ENCODE results near the gene CDC45.

DNA sequence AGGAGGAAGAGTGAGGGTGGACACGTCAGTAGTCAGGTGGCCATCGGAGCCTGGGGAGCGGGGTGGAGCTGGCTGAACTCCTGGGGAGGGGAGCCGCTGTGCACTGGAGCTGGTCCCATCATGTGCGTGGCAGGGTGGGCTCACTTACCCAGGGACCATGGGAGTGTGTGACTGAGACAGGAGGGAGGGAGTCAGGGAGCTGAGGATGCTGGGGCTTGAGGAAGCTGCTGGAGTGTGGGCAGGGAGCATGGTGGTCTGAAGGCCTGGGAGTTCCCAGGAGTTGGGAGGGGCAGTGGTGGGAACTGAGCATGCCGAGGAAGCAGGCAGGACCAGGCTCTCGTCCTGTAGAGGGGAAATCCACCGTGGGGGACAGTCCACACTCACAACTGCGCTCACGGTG, 26.5 kb downstream of the CDC45 start:
- TF ChIP-seq, protein P1, sequence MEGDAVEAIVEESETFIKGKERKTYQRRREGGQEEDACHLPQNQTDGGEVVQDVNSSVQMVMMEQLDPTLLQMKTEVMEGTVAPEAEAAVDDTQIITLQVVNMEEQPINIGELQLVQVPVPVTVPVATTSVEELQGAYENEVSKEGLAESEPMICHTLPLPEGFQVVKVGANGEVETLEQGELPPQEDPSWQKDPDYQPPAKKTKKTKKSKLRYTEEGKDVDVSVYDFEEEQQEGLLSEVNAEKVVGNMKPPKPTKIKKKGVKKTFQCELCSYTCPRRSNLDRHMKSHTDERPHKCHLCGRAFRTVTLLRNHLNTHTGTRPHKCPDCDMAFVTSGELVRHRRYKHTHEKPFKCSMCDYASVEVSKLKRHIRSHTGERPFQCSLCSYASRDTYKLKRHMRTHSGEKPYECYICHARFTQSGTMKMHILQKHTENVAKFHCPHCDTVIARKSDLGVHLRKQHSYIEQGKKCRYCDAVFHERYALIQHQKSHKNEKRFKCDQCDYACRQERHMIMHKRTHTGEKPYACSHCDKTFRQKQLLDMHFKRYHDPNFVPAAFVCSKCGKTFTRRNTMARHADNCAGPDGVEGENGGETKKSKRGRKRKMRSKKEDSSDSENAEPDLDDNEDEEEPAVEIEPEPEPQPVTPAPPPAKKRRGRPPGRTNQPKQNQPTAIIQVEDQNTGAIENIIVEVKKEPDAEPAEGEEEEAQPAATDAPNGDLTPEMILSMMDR (conservative IDR thresholded peaks at IDR 0.05; ENCODE audit: low read length): no peak
- TF ChIP-seq EZH2phosphoT487 (IDR thresholded peaks at IDR 0.05; ENCODE audit: borderline replicate concordance): no peak
